ENCODE measurements around the gene SLC13A1.

- TF ChIP-seq ZNF791 (tag by site-specific recombination; IDR thresholded peaks at IDR 0.05), result no peak
- TF ChIP-seq ZNF645 (tag by site-specific recombination; IDR thresholded peaks at IDR 0.05), result no peak
- no peak for TF ChIP-seq CTCF (tag by site-specific recombination; IDR thresholded peaks at IDR 0.05)
Measured at GRCh38 chr7:123114288-123114687, 85.5 kb downstream of the SLC13A1 start.
